ENCODE measurements around the gene CCDC92.

The CCDC92 gene

GRCh38 chr12:123906711-123907420, 65.8 kb downstream of the CCDC92 start:
- DNase-seq: no peak

- DNase-seq: peak; percentile 5 to 54
Observed at GRCh38 chr12:123905319-123905925, 67.2 kb downstream of the CCDC92 start.

GRCh38 chr12:123903301-123904065, 69.1 kb downstream of the CCDC92 start:
- DNase-seq: no peak

GRCh38 chr12:123902821-123903220, 69.8 kb downstream of the CCDC92 start:
- no peak for DNase-seq

- DNase-seq: no peak
Observed at GRCh38 chr12:123900871-123901376, 71.7 kb downstream of the CCDC92 start.

GRCh38 chr12:123899368-123899767, 73.3 kb downstream of the CCDC92 start:
- DNase-seq: no peak

GRCh38 chr12:123898673-123899072, 74.0 kb downstream of the CCDC92 start:
- no peak for DNase-seq

GRCh38 chr12:123897221-123897620, 75.4 kb downstream of the CCDC92 start:
- DNase-seq: no peak

GRCh38 chr12:123896767-123897166, 75.9 kb downstream of the CCDC92 start:
- DNase-seq: no peak

- no peak for DNase-seq
Observed at GRCh38 chr12:123895451-123895850, 77.2 kb downstream of the CCDC92 start.

- no peak for DNase-seq
Observed at GRCh38 chr12:123894823-123895345, 77.7 kb downstream of the CCDC92 start.

- no peak for DNase-seq
Observed at GRCh38 chr12:123893276-123893675, 79.4 kb downstream of the CCDC92 start.

- DNase-seq: no peak
Observed at GRCh38 chr12:123892853-123893252, 79.8 kb downstream of the CCDC92 start.

- no peak for DNase-seq
Observed at GRCh38 chr12:123892180-123892559, 80.5 kb downstream of the CCDC92 start.

- DNase-seq: no peak
Observed at GRCh38 chr12:123891516-123892179, 81.0 kb downstream of the CCDC92 start.

GRCh38 chr12:123891011-123891410, 81.6 kb downstream of the CCDC92 start:
- DNase-seq: no peak

- DNase-seq: no peak
Observed at GRCh38 chr12:123890536-123890902, 82.1 kb downstream of the CCDC92 start.

GRCh38 chr12:123889848-123890535, 82.6 kb downstream of the CCDC92 start:
- no peak for DNase-seq

GRCh38 chr12:123888989-123889388, 83.6 kb downstream of the CCDC92 start:
- no peak for DNase-seq

- DNase-seq: no peak
Observed at GRCh38 chr12:123886931-123887582, 85.6 kb downstream of the CCDC92 start.

GRCh38 chr12:123886258-123886657, 86.4 kb downstream of the CCDC92 start:
- DNase-seq: no peak

Measured in bone marrow (tissue), 2 donors.